Bronchial epithelial cell (primary cell): ENCODE data around the gene ATP2A2. TPM values are rescaled to one million over a fixed set of nuclear protein-coding genes. Genes with fewer than 3 reads are reported as not detected.
A peak's percentile ranks its signal among the peaks of the same experiment; 100 is the strongest.

ENCODE experiments used
- DNase-seq: peaks from one replicate; pipeline ENCODE4 v3.0.0-alpha.2; 2010; ENCODE audit warnings: low read depth
- FAIRE-seq: peaks from 2 replicates; lab custom pipeline; 2011; peaks lifted over from hg19 to GRCh38; lab: Jason Lieb, UNC
- H3K27me3 ChIP-seq: 2 replicates; pipeline ENCODE4 v1.5.1; 2011; ENCODE audit warnings: low read length; ENCODE audit not compliant: control insufficient read depth, insufficient read depth
- H3K36me3 ChIP-seq: 2 replicates; pipeline ENCODE4 v1.5.1; 2011; ENCODE audit warnings: low read length; ENCODE audit not compliant: control insufficient read depth, insufficient read depth
- H3K4me3 ChIP-seq: 2 replicates; pipeline ENCODE4 v1.5.1; 2011; ENCODE audit warnings: mild to moderate bottlenecking, low read depth, low read length, control low read depth
- total RNA-seq: library from RNA; depleted of rRNA; stranded (reverse); fragments of >200 nt; gene quantifications from 2 replicates; pipeline ENCODE4 v1.2.1, GENCODE V29; 2014
- TF ChIP-seq, protein P1 (sequence below): IDR thresholded peaks from 2 replicates; pipeline ENCODE4 v1.5.1; 2011; ENCODE audit warnings: mild to moderate bottlenecking, moderate library complexity, low read length, control low read depth, inconsistent platforms; ENCODE audit not compliant: insufficient read depth, severe bottlenecking

The ATP2A2 gene
- total RNA-seq, 1 donor from 2014 or later = 125 TPM

DNA sequence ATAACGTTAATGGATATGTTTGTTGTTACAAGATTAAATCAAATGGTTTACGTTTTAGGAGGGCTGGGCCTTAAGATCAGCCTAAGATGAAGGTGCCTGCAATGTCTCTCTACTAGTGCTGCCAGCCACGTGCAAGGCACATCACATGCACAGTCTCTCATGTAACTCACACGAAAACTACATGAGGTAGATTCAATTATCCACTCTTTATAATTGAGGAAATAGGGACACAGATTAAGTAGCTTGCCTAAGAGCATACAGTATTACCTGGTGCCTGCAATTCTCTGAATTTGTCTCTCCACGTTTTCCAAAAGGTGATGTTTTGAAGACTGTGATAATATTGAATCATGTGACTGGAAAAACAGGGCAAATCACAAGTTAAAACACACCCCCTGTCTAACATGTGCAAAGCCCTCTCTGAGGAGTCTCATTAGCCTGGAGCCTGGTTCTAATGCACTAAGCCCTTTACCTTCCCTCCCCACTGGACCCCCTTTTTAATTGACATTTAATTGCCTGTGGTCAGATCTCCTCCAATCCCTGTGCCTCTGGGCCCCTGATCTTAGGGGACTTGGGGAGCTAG is 14.6 kb upstream of the ATP2A2 start:
- TF ChIP-seq, protein P1, sequence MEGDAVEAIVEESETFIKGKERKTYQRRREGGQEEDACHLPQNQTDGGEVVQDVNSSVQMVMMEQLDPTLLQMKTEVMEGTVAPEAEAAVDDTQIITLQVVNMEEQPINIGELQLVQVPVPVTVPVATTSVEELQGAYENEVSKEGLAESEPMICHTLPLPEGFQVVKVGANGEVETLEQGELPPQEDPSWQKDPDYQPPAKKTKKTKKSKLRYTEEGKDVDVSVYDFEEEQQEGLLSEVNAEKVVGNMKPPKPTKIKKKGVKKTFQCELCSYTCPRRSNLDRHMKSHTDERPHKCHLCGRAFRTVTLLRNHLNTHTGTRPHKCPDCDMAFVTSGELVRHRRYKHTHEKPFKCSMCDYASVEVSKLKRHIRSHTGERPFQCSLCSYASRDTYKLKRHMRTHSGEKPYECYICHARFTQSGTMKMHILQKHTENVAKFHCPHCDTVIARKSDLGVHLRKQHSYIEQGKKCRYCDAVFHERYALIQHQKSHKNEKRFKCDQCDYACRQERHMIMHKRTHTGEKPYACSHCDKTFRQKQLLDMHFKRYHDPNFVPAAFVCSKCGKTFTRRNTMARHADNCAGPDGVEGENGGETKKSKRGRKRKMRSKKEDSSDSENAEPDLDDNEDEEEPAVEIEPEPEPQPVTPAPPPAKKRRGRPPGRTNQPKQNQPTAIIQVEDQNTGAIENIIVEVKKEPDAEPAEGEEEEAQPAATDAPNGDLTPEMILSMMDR = no peak
- DNase-seq = no peak
- Histone ChIP-seq H3K4me3 (no peak overlapping the region), H3K36me3 (no peaks in the 10 kb centered on the region), H3K27me3 (no peaks in the 10 kb centered on the region)
- no peak for FAIRE-seq

DNA sequence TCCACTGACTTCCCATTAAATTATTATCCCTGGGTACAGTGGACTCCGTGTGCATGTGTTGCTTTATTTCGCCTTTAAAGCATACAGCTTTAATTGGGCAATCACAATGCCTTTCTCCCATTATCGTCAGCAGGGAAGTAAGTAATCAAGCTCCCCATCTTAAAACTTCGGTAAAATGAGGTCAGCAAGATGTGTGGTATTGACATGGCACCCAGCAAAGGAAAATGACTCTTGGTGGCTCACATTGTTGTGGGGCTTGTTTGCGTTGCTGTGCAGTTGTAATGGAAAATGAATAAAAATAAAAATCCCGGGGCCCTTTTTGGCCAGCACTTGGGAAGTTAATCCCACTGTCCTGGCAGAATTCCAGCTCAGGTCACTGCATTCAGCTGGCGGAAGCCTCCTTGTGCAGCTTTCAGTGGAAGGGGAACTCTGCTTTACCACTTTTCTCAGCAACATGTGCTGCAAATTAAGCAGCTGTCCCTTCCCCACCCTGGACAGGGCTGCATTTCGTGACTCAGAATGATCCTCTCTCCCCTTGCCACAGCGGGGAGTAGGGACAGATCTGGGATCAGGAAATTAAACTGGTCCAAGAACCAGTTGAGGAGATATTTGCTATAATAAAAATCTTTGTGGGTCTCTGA is 13.9 kb upstream of the ATP2A2 start:
- Histone ChIP-seq H3K36me3 (no peaks in the 10 kb centered on the region), H3K4me3 (no peak overlapping the region), H3K27me3 (no peaks in the 10 kb centered on the region)
- TF ChIP-seq, protein P1 = no peak
- DNase-seq = peak; percentile 42
- no peak for FAIRE-seq

GRCh38 chr12:110269622-110270124 is 11.4 kb upstream of the ATP2A2 start:
- Histone ChIP-seq H3K36me3 (no peaks in the 10 kb centered on the region), H3K4me3 (no peak overlapping the region), H3K27me3 (no peaks in the 10 kb centered on the region)
- TF ChIP-seq, protein P1 = no peak
- no peak for FAIRE-seq
- DNase-seq = peak; percentile 74

DNA sequence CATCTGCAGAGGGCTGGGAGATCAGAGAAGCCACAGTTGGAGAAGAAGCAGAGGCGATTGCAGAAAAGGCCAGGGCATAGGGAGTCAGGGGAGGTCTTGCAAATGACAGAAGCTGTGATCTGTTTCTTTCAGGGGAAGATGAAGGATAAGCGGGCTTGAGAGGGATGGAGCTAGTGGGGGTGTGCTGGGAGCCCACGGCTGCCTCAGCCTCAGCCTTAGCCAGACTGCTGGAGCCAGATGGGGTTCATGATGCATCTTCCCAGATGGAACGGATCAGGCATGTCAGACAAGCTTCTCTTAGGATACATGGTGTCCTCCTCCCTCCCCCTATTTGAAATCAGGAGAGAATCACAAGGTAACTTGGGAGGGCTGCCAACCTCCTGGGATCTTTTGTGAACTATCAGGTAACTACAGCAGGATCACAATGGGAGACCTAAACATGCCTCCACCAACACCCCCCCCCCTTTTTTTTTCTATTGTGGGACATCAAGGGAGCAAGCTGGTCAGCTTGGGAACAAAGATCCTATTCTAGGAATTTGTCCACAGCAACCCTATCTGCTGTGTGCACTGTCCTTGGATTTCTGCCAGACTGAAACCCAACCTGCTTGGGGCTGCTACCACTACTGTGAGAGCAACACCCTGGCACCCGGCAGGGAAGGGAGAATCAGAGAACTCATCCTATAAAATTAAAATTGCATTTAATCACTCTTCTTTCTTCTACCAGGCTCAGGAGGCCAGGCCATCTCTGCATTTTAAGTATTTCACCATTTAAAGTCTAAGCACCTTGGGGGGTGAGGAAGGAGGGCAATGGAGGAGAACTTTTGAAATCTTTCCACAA is 10.7 kb upstream of the ATP2A2 start:
- TF ChIP-seq, protein P1 = no peak

GRCh38 chr12:110271015-110271414 is 10.0 kb upstream of the ATP2A2 start:
- no peak for FAIRE-seq
- Histone ChIP-seq H3K4me3 (no peak overlapping the region), H3K27me3 (no peaks in the 10 kb centered on the region), H3K36me3 (no peaks in the 10 kb centered on the region)
- TF ChIP-seq, protein P1 = no peak
- no peak for DNase-seq

More for the DNA sequence above, 10.7 kb upstream of the ATP2A2 start:
- DNase-seq = peak; percentile 50
- FAIRE-seq = no peak
- H3K36me3 ChIP-seq = no peaks in the 10 kb centered on the region
- H3K27me3 ChIP-seq = no peaks in the 10 kb centered on the region
- no peak overlapping the region for H3K4me3 ChIP-seq
